B cell (primary cell): Measurements from ENCODE around the gene ZNF174.

ENCODE experiments used
- EZH2 ChIP-seq: IDR thresholded peaks from 2 replicates; pipeline ENCODE4 v1.6.1; 2012; ENCODE audit warnings: borderline replicate concordance, low read depth, mild to moderate bottlenecking, moderate library complexity, low read length; ENCODE audit not compliant: insufficient read depth, poor library complexity, severe bottlenecking
- TF ChIP-seq, protein P1 (sequence below): fragments of 200-600 bp; IDR thresholded peaks from one replicate; pipeline ENCODE4 v1.8.0; 2022; ENCODE audit warnings: antibody characterized with exemption, mild to moderate bottlenecking

DNA sequence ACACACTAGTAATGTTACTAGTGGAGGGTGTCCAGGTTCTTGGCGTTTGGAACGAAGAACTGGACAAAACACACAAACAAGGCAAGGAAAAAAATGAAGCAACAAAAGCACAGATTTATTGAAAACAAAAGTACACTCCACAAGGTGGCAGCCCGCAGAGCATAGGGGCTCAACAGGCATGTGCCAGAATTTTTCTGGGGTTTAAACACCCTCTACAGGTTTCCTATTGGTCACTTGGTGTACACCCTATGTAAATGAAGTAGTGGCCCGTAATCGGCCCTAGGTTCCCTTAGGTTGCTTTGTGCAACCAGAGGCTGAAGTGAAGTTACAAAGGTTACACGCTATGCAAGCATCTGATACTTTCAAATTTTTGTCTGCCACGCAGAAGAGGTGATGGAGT lies 37.2 kb upstream of the ZNF174 start:
- no peak for TF ChIP-seq EZH2
- TF ChIP-seq, protein P1, sequence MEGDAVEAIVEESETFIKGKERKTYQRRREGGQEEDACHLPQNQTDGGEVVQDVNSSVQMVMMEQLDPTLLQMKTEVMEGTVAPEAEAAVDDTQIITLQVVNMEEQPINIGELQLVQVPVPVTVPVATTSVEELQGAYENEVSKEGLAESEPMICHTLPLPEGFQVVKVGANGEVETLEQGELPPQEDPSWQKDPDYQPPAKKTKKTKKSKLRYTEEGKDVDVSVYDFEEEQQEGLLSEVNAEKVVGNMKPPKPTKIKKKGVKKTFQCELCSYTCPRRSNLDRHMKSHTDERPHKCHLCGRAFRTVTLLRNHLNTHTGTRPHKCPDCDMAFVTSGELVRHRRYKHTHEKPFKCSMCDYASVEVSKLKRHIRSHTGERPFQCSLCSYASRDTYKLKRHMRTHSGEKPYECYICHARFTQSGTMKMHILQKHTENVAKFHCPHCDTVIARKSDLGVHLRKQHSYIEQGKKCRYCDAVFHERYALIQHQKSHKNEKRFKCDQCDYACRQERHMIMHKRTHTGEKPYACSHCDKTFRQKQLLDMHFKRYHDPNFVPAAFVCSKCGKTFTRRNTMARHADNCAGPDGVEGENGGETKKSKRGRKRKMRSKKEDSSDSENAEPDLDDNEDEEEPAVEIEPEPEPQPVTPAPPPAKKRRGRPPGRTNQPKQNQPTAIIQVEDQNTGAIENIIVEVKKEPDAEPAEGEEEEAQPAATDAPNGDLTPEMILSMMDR: no peak
